Activated CD4-positive, alpha-beta memory T cell treated with anti-CD3 and anti-CD28 coated beads for 36 hours (primary cell): ENCODE measurements around the gene TMEM247. TPM values are rescaled to one million over a fixed set of nuclear protein-coding genes. Genes with fewer than 3 reads are reported as not detected.
"Not testable (repeated sequence)": the region's sequence is repeated elsewhere in the genome, so short reads cannot be mapped to it uniquely, and the experiment has no call there.

Experiments used
- CTCF ChIA-PET: fragments of 350-600 bp; sonication (Branson Sonifier 250); formaldehyde crosslinking; loops from one replicate; lab custom pipeline; 2021; ENCODE audit warnings: antibody characterized with exemption, inconsistent platforms; lab: Charles Lee
- POLR2A ChIA-PET: fragments of 350-600 bp; sonication (Branson Sonifier 250); formaldehyde crosslinking; loops from one replicate; lab custom pipeline; 2021; ENCODE audit warnings: antibody characterized with exemption; lab: Charles Lee
- DNase-seq: peaks from one replicate; pipeline ENCODE4 v3.0.0-alpha.2; 2020
- H3K27ac Mint-ChIP-seq: one replicate; pipeline ENCODE4 v1.8.0; 2021; ENCODE audit warnings: mixed read lengths
- H3K27me3 Mint-ChIP-seq: one replicate; pipeline ENCODE4 v1.8.0; 2021; ENCODE audit warnings: mixed read lengths
- H3K36me3 Mint-ChIP-seq: one replicate; pipeline ENCODE4 v1.8.0; 2021; ENCODE audit warnings: mixed read lengths
- H3K4me1 Mint-ChIP-seq: one replicate; pipeline ENCODE4 v1.8.0; 2021; ENCODE audit warnings: low read depth, mixed read lengths
- H3K4me3 Mint-ChIP-seq: one replicate; pipeline ENCODE4 v1.8.0; 2021; ENCODE audit warnings: mild to moderate bottlenecking, mixed read lengths
- H3K9me3 Mint-ChIP-seq: one replicate; pipeline ENCODE4 v1.8.0; 2021; ENCODE audit warnings: mixed read lengths
- intact Hi-C: fragments of 100-400 bp; cut with micrococcal nuclease; formaldehyde crosslinking; loops from one replicate; pipeline ENCODE4 v1.15.1; 2023
- total RNA-seq, 2 experiments: library from RNA; stranded (reverse); gene quantifications; one replicate each; pipeline ENCODE4 v1.2.3, GENCODE V29; 2021

TMEM247 gene
- total RNA-seq, 2 experiments from 2014 or later, result not detected

DNA sequence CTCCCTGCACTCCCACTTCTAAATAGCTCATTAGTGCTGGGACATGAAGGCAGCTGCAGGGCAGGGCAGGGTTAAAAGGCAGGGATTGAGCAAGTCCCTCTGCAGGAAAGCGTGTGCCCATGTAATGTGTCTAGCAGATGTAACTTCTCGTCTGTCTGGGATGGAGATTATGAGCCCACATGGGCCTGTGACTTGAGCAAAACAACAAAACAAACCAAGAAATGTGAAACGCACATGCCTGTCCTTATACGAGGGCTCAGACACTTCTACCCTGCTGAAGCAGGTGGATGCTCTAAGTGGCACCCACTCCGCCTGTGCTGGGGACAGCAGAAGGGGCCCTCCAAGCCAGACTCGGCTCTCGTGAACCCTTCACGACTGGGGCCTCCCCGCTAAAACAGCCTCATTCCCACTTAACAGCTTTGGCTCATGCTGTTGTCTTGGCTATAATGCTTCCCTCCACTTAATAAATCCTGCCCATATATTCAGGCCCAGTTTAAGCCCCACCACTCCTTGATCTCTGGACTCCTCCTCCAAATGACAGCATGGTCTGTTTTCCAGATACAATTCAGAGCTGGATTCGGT is 40.9 kb downstream of the TMEM247 start:
- Mint-ChIP-seq H3K4me1 (peaks cover 8% of the 10 kb centered on the region), H3K27ac (no peak overlapping the region), H3K9me3 (peaks cover 24% of the 10 kb centered on the region), H3K36me3 (peaks cover 12% of the 10 kb centered on the region), H3K4me3 (no peak overlapping the region), H3K27me3 (no peaks in the 10 kb centered on the region)
- intact Hi-C loops, result no loop called here
- POLR2A ChIA-PET, result no interaction called here
- CTCF ChIA-PET, result no interaction called here
- no peak for DNase-seq

DNA sequence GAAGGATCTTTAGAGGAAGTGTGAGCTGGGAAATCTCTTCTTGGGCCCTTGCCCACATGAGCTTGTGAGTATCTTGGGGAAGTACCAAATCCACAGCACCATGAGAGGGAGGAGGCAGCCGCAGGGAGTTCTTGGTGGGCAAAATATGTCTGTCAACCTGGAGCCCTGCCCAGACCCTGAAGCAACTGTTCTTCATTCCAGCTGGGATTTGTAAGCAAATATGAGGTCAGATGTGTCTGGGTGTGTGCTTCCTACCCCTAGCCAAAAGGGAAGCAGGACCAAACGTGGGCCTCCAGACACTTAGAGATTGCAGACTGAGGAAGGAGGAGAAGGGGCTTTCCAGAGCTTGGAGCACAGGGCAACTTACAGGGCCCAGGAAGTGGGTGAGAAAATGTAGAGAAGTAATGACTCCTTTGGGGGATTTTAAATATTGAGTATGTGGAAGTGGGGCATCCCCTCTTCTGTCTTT is 41.9 kb downstream of the TMEM247 start:
- ChIA-PET POLR2A (no interaction called here), CTCF (no interaction called here)
- peaks cover 8% of the 10 kb centered on the region for H3K4me1 Mint-ChIP-seq
- intact Hi-C loops, result no loop called here
- H3K9me3 Mint-ChIP-seq, result peaks cover 13% of the 10 kb centered on the region
- H3K36me3 Mint-ChIP-seq, result peaks cover 2% of the 10 kb centered on the region
- no peak for DNase-seq
- H3K27ac Mint-ChIP-seq, result no peak overlapping the region
- H3K27me3 Mint-ChIP-seq, result no peaks in the 10 kb centered on the region
- H3K4me3 Mint-ChIP-seq, result no peak overlapping the region

DNA sequence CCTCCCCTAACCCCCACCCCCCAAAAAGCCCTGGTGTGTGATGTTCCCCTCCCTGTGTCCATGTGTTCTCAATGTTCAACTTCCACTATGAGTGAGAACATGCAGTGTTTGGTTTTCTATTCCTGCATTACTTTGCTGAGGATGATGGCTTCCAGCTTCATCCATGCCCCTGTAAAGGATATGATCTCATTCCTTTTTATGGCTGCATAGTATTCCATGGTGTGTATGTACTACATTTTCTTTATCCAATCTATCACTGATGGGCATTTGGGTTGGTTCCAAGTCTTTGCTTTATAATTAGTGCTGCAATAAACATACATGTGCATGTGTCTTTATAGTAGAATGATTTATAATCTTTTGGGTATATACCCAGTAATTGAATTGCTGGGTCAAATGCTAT is 43.0 kb downstream of the TMEM247 start:
- H3K4me3 Mint-ChIP-seq, CTCF ChIA-PET, H3K27me3 Mint-ChIP-seq, H3K4me1 Mint-ChIP-seq, H3K27ac Mint-ChIP-seq, POLR2A ChIA-PET, H3K9me3 Mint-ChIP-seq, intact Hi-C loops, H3K36me3 Mint-ChIP-seq, DNase-seq: not testable (repeated sequence)

DNA sequence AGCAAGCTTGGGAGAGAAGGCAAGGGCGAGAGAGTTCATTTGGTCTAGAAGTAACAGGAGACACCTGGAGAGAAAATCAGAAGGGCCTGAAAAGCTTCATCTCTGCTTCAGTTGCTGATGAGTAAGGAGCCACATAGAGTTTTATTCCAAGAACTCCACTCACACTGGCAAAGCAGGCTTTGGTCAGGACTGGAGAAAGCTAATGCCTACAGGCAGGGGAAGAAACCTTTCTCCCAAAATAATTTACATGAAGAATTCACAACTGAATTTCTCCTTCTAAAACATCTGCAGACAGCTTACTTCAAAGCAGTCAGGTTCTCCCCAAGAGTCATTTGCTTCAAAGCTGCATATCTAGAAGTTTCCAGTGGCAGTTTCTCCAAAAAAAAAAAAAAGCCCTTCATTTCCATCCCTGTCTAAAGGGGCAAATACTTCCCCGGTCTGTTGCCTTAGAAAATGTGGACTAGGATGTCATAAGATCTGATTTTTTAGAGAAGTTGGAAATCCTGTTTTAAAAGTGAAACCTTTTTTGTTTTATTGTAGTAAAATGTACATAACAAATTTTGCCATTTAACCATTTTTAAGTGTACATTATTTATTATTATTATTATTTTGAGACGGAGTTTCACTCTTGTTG is 46.3 kb downstream of the TMEM247 start:
- POLR2A ChIA-PET, result no interaction called here
- H3K27me3 Mint-ChIP-seq, result no peaks in the 10 kb centered on the region
- H3K27ac Mint-ChIP-seq, result no peak overlapping the region
- H3K4me3 Mint-ChIP-seq, result no peak overlapping the region
- intact Hi-C loops, result no loop called here
- CTCF ChIA-PET, result no interaction called here
- H3K36me3 Mint-ChIP-seq, result peaks cover 10% of the 10 kb centered on the region
- no peaks in the 10 kb centered on the region for H3K9me3 Mint-ChIP-seq
- H3K4me1 Mint-ChIP-seq, result peaks cover 8% of the 10 kb centered on the region
- DNase-seq, result no peak

DNA sequence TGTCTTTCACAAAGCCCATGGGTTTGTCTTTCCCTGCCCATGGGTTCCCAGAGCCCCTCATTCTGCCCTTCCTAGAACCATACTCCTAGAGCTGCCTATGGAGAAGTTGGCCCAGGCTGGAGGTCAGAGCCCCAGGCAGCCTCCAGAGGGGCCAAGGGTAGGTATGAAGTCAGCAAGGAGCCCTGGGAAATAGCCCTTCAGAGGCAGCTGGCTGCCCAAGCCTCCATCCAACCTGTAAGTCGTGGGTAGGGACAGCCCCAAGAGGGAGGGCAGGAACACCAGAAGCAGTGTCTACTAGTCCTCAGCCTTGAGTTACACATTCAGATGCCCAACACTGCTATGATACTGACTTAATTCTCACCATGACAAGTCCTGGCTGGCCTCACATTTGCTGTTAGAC is 49.5 kb downstream of the TMEM247 start:
- no peaks in the 10 kb centered on the region for H3K27me3 Mint-ChIP-seq
- H3K27ac Mint-ChIP-seq, result no peak overlapping the region
- CTCF ChIA-PET, result no interaction called here
- intact Hi-C loops, result no loop called here
- DNase-seq, result no peak
- no peaks in the 10 kb centered on the region for H3K4me1 Mint-ChIP-seq
- H3K9me3 Mint-ChIP-seq, result no peaks in the 10 kb centered on the region
- POLR2A ChIA-PET, result no interaction called here
- no peak overlapping the region for H3K4me3 Mint-ChIP-seq
- peaks cover 21% of the 10 kb centered on the region for H3K36me3 Mint-ChIP-seq

DNA sequence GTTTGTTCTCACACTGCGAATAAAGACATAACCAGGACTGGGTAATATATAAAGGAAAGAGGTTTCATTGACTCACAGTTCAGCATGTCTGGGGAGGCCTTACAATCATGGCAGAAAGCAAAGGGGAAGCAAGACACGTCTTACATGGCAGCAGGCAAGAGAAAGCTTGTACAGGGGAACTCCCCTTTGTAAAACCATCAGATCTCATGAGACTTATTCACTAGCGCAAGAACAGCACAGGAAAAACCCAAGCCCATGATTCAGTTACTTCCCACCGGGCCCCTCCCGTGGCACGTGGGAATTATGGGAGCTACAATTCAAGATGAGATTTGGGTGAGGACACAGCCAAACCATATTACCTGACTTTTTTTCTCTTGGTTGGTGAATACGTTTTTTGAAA is 51.3 kb downstream of the TMEM247 start:
- Mint-ChIP-seq H3K4me3 (no peak overlapping the region), H3K27me3 (no peaks in the 10 kb centered on the region), H3K36me3 (peaks cover 27% of the 10 kb centered on the region), H3K9me3 (no peaks in the 10 kb centered on the region), H3K27ac (no peak overlapping the region), H3K4me1 (peaks cover 14% of the 10 kb centered on the region)
- intact Hi-C loops, result no loop called here
- ChIA-PET CTCF (no interaction called here), POLR2A (no interaction called here)
- no peak for DNase-seq

DNA sequence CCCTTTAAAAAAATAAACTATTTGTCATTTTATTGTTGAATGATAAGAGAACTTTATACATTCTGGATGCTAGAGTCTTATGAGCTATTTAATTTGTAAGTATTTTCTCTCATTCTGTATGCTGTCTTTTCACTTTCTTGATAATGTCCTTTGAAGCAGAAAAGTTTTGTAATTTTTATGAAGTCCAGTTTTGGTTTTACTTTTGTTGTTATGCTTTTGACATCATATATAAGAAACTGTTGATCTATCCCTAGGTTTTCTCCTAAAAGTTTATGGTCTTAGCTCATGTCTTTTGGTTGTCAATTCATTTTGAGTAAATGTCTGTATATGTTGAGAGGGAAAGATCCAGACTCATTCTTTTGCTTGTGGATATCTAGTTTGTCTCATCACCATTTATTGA is 52.5 kb downstream of the TMEM247 start:
- CTCF ChIA-PET, result interaction anchor here (0.7 kb wide), 1 partner anchor 70 kb away, joined by 3 read pairs; no protein-coding TSS in a partner anchor
- peaks cover 30% of the 10 kb centered on the region for H3K36me3 Mint-ChIP-seq
- POLR2A ChIA-PET, result no interaction called here
- H3K4me3 Mint-ChIP-seq, result no peak overlapping the region
- no peaks in the 10 kb centered on the region for H3K27me3 Mint-ChIP-seq
- H3K9me3 Mint-ChIP-seq, result no peaks in the 10 kb centered on the region
- peaks cover 22% of the 10 kb centered on the region for H3K4me1 Mint-ChIP-seq
- intact Hi-C loops, result no loop called here
- DNase-seq, result no peak
- H3K27ac Mint-ChIP-seq, result no peak overlapping the region

Other genes starting within 250 kb of the TMEM247 start
- 10 to 100 TPM; 51.0 to 54.6 TPM for gene EPAS1, start 182.2 kb upstream of the TMEM247 start, total RNA-seq
- 10 to 100 TPM; 13.7 to 14.4 TPM for gene RHOQ, start 62.9 kb downstream of the TMEM247 start, total RNA-seq
- gene ATP6V1E2, start 63.0 kb downstream of the TMEM247 start, total RNA-seq, result 10 to 100 TPM; 10.5 to 10.8 TPM
- 10 to 100 TPM; 25.7 to 29.9 TPM for gene PIGF, start 137.5 kb downstream of the TMEM247 start, total RNA-seq
- 10 to 100 TPM in 1 of 2 experiments, 1 to 10 TPM in 1; 9.6 to 10.2 TPM for gene CRIPT, start 137.7 kb downstream of the TMEM247 start, total RNA-seq
- 1 to 10 TPM; 5.8 TPM for gene SOCS5, start 219.7 kb downstream of the TMEM247 start, total RNA-seq